Activated CD4-positive, alpha-beta T cell treated with anti-CD3 and anti-CD28 coated beads, Interleukin-2, amount 50 U/mL, for 1 hour (primary cell): Measurements from ENCODE around the gene COQ8B.
A peak's percentile ranks its signal among the peaks of the same experiment; 100 is the strongest.
"Not testable (repeated sequence)": the region's sequence is repeated elsewhere in the genome, so short reads cannot be mapped to it uniquely, and the experiment has no call there.

Experiments used
- DNase-seq: peaks from one replicate; pipeline ENCODE4 v3.0.0-alpha.2; 2020

COQ8B gene

DNA sequence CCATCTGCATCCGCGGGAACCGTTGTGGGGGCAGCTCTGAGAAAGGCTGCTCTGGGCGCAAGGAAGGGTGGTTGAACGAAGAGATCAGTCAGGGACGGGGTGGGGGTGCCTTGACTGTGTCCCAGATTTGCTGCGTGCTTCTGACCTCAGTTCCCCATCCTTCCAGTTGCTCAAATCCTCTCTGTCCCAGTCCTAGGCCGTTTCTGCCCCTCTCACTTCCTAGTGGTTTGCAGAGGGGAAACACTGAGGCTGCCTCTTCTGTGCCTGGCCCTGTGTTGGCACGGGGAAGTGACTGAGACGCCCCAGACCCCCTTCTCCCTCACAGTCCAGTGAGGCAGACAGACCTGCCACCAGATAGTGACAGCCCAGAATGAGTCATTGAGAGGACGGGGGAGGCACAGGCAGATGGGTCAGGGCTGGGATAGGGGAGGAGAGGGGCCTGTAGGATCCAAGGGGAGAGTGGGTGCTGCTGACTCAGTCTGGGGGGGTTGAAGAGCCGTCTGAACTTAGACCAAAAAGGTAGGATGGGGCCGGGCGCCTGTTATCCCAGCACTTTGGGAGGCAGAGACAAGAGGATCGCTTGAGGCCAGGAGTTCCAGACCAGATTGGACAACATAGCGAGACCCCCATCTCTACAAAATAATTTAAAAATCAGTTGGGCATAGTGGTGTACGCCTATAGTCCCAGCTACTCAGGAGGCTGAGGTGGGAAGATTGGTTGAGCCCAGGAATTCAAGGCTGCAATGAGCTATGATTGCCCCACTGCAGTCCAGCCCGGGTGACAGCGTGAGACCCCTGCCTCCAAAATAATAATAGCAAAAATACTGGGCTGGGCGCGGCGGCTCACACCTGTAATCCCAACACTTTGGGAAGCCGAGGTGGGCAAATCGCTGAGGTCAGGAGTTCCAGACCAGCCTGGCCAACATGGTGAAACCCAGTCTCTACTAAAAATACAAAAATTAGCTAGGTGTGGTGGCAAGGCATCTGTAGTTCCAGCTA, 52.7 kb downstream of the COQ8B start:
- no peak for DNase-seq

GRCh38 chr19:40662925-40663694, 53.6 kb downstream of the COQ8B start:
- DNase-seq, result peak; percentile 95

GRCh38 chr19:40661616-40662015, 55.1 kb downstream of the COQ8B start:
- DNase-seq, result no peak

DNA sequence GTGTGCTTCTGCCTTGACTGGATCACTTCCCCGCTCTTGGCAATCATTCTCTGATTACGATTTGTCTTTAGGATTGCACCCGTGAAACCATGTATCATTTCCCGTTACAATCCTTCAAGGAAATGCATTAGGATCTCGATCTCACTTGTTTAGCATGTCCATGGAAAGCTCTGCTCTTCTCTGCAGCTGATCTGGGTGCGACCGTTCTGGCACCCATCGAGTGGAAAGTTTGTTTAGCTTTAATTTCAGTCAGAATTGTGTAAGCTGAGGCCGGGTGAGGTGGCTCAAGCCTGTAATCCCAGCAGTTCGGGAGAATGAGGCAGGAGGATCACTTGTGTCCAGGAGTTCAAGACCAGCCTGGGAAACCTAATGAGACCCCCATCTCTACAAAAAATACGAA, 57.1 kb downstream of the COQ8B start:
- no peak for DNase-seq

GRCh38 chr19:40659116-40659515, 57.6 kb downstream of the COQ8B start:
- no peak for DNase-seq

DNA sequence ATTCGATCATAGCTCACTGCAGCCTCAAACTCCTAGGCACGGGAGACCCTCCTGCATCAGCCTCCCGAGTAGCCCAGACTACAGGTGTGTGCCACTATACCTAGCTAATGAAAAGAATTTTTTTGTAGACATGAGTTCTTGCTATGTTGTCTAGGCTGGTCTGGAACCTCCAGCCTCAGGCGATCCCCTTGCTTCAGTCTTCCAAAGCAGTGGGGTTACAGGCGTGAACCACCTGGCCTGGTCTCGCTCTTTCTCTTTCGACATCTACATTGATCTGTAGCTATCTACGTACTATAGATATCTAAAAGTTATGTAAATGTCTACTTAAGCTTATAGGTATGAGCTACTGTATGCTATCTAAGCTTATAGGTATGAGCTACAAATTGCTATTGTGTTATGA, 58.7 kb downstream of the COQ8B start:
- DNase-seq, result no peak

DNA sequence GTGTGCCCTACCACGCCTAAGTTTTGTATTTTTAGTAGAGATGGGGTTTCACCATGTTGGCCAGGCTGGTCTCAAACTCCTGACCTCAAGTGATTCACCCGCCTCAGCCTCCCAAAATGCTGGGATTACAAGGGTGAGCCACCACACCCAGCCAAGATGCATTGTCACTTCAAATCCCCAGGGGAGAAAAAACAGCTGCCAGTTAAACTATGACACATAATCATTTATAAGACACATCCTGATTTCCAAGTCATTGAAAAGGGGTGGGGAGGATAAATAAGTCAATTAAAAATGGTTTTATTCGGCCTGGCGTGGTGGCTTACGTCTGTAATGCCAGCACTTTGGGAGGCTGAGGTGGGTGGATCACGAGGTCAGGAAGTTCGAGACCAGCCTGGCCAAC, 61.0 kb downstream of the COQ8B start:
- DNase-seq, result not testable (repeated sequence)

DNA sequence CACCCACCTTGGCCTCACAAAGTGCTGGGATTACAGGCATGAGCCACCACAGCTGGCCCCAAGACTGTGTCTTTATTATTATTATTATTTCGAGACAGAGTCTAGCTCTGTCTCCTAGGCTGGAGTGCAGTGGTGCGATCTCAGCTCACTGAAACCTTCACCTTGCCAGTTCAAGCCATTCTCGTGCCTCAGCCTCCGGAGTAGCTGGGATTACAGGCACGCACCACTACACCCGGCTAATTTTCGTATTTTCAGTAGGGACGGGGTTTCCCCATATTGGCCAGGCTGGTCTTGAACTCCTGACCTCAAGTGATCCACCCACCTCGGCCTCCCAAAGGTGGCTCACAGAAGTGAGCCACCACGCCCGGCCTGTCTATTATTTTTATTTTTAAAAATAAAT, 64.4 kb downstream of the COQ8B start:
- DNase-seq, result not testable (repeated sequence)

GRCh38 chr19:40650749-40651305, 65.9 kb downstream of the COQ8B start:
- no peak for DNase-seq

- not testable (repeated sequence) for DNase-seq
Observed at GRCh38 chr19:40649903-40650675, 66.6 kb downstream of the COQ8B start.

DNA sequence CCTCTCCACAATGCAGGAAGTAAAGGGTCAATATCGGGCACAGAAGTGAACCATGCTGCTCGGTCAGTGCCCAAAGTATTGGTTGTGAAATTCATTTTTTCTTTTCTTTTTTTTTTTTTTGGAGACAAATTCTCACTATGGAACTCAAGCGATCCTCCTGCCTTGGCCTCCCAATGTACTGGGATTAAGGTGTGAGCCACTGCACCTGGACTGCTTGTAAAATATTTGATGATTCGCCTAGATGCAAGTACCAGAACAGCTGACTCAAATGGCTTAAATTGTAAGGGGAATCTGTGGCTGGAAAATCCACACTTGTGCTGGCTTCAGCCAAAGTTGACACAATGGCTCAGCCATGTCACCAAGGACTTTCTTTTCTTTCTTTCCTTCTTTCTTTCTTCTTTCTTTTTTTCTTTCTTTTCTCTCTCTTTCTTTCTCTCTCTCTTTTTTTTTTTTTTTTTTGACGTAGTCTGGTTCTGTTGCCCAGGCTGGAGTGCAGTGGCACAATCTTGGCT, 69.9 kb downstream of the COQ8B start:
- DNase-seq, result no peak

DNA sequence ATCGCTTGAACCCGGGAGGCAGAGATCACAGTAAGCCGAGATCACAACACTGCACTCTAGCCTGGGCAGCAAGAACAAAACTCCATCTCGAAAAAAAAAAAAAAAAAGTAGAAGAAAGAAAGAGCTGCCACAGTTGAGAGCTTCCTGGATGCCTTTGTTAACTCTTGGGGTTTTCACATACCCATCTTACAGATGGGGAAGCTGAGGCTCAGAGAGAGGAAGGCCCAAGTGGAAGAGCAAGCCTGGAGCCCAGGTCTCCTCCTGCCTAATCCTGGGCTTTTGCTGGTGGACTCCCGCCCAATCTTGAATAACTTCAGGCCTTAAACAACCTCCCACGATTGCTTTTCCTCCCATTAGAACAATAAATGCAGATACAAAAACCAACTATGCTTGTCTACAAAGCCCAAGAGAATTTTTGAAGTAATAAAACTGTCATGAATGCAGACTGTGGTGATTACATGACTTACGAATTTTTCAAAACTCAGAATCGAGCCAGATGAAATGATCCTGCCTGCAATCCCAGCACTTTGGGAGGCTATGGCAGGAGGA, 73.9 kb downstream of the COQ8B start:
- DNase-seq, result no peak

DNA sequence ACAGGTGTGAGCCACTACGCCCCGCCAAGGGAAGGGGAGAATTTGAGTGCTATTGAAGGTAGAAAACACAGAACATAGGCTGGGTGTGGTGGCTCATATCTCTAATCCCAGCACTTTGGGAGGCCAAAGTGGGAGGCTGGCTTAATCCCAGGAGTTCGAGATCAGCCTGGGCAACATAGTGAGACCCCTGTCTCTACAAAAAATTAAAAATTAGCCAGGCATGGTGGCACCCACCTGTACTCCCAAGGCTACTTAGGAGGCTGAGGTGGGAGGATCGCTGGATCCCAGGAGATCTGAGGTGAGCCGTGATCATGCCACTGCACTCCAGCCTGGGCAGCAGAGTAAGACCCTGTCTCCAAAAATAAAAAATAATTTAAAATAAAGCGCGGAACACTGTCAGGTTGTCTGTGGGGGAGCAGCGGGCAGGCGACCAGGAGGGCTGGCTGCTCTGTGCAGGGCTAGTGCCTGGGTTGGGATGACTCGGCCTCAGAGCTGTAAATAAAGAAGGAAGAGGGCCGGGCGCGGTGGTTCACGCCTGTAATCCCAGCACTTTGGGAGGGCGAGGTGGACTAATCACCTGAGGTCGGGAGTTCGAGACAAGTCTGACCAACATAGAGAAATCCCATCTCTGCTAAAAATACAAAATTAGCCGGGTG, 74.5 kb downstream of the COQ8B start:
- no peak for DNase-seq
